KOPT-K1 (cell line): ENCODE data around the gene VTI1B.
A peak's percentile ranks its signal among the peaks of the same experiment; 100 is the strongest.
"Not testable (repeated sequence)": the region's sequence is repeated elsewhere in the genome, so short reads cannot be mapped to it uniquely, and the experiment has no call there.

ENCODE experiments used
- H3K27ac ChIP-seq: fragments of 200-600 bp; sonication (generic); 2 replicates; pipeline ENCODE4 v1.5.1; 2016; ENCODE audit warnings: antibody characterized with exemption, mild to moderate bottlenecking, low read depth, low read length; ENCODE audit not compliant: poor library complexity, severe bottlenecking
- H3K36me3 ChIP-seq: fragments of 200-600 bp; sonication (generic); 2 replicates; pipeline ENCODE4 v1.5.1; 2017; ENCODE audit warnings: antibody characterized with exemption, mild to moderate bottlenecking, low read length, moderate library complexity; ENCODE audit not compliant: insufficient read depth
- H3K9me3 ChIP-seq: fragments of 200-600 bp; sonication (generic); 2 replicates; pipeline ENCODE4 v1.5.1; 2017; ENCODE audit warnings: antibody characterized with exemption, low read length, mild to moderate bottlenecking; ENCODE audit not compliant: insufficient read depth, poor library complexity, severe bottlenecking

The VTI1B gene

GRCh38 chr14:67674480-67675218 is at the start of gene VTI1B:
TSS of gene VTI1B (minus strand) at chr14:67674632. CDS start at chr14:67674489, 143 bp downstream.
- H3K9me3 ChIP-seq: no peaks in the 10 kb centered on the region
- H3K36me3 ChIP-seq: peaks cover 40% of the 10 kb centered on the region

GRCh38 chr14:67722293-67722692 is 47.9 kb upstream of the VTI1B start:
- H3K27ac ChIP-seq: no peak overlapping the region
- H3K36me3 ChIP-seq: no peaks in the 10 kb centered on the region
- H3K9me3 ChIP-seq: no peaks in the 10 kb centered on the region

More at GRCh38 chr14:67674480-67675218, at the start of gene VTI1B:
- H3K27ac ChIP-seq: peak within 1 kb of the TSS; percentile 85

GRCh38 chr14:67721875-67722274 is 47.4 kb upstream of the VTI1B start:
- Histone ChIP-seq H3K36me3 (no peaks in the 10 kb centered on the region), H3K27ac (no peak overlapping the region), H3K9me3 (no peaks in the 10 kb centered on the region)

GRCh38 chr14:67719866-67720265 is 45.4 kb upstream of the VTI1B start:
- Histone ChIP-seq H3K27ac (no peak overlapping the region), H3K36me3 (no peaks in the 10 kb centered on the region), H3K9me3 (no peaks in the 10 kb centered on the region)

GRCh38 chr14:67719385-67719784 is 45.0 kb upstream of the VTI1B start:
- not testable (repeated sequence) for H3K9me3 ChIP-seq, H3K27ac ChIP-seq, H3K36me3 ChIP-seq

- Histone ChIP-seq H3K9me3 (no peaks in the 10 kb centered on the region), H3K27ac (no peak overlapping the region), H3K36me3 (no peaks in the 10 kb centered on the region)
Observed at GRCh38 chr14:67718265-67718664, 43.8 kb upstream of the VTI1B start.

- Histone ChIP-seq H3K27ac (no peak overlapping the region), H3K36me3 (no peaks in the 10 kb centered on the region), H3K9me3 (no peaks in the 10 kb centered on the region)
Observed at GRCh38 chr14:67717048-67717447, 42.6 kb upstream of the VTI1B start.

- no peaks in the 10 kb centered on the region for H3K36me3 ChIP-seq
- peaks cover 32% of the 10 kb centered on the region for H3K9me3 ChIP-seq
- no peak overlapping the region for H3K27ac ChIP-seq
Observed at GRCh38 chr14:67710209-67710608, 35.8 kb upstream of the VTI1B start.

GRCh38 chr14:67709796-67710195 is 35.4 kb upstream of the VTI1B start:
- not testable (repeated sequence) for H3K36me3 ChIP-seq, H3K27ac ChIP-seq
- peaks cover 32% of the 10 kb centered on the region for H3K9me3 ChIP-seq

GRCh38 chr14:67709346-67709745 is 34.9 kb upstream of the VTI1B start:
- H3K36me3 ChIP-seq, H3K27ac ChIP-seq: not testable (repeated sequence)

GRCh38 chr14:67705211-67705610 is 30.8 kb upstream of the VTI1B start:
- Histone ChIP-seq H3K27ac (no peak overlapping the region), H3K9me3 (peaks cover 22% of the 10 kb centered on the region), H3K36me3 (no peaks in the 10 kb centered on the region)

More at GRCh38 chr14:67709346-67709745, 34.9 kb upstream of the VTI1B start:
- peaks cover 32% of the 10 kb centered on the region for H3K9me3 ChIP-seq

GRCh38 chr14:67704484-67705089 is 30.2 kb upstream of the VTI1B start:
- no peaks in the 10 kb centered on the region for H3K36me3 ChIP-seq
- H3K9me3 ChIP-seq: peaks cover 16% of the 10 kb centered on the region
- H3K27ac ChIP-seq: no peak overlapping the region

GRCh38 chr14:67703997-67704396 is 29.6 kb upstream of the VTI1B start:
- Histone ChIP-seq H3K27ac (no peak overlapping the region), H3K9me3 (peaks cover 10% of the 10 kb centered on the region), H3K36me3 (no peaks in the 10 kb centered on the region)

- H3K27ac ChIP-seq, H3K36me3 ChIP-seq, H3K9me3 ChIP-seq: not testable (repeated sequence)
Observed at GRCh38 chr14:67701492-67701891, 27.1 kb upstream of the VTI1B start, which contains the start of gene RDH12. TSS of gene RDH12 (plus strand) at chr14:67701886. CDS start at chr14:67722643, 20,757 bp downstream.

- Histone ChIP-seq H3K36me3 (peaks cover 8% of the 10 kb centered on the region), H3K9me3 (no peaks in the 10 kb centered on the region), H3K27ac (no peak overlapping the region)
Observed at GRCh38 chr14:67698179-67698578, 23.7 kb upstream of the VTI1B start.

GRCh38 chr14:67697006-67697405 is 22.6 kb upstream of the VTI1B start:
- peaks cover 20% of the 10 kb centered on the region for H3K36me3 ChIP-seq
- H3K9me3 ChIP-seq: no peaks in the 10 kb centered on the region
- no peak overlapping the region for H3K27ac ChIP-seq
